GM12878 (cell line): ENCODE results near the gene ERC2. TPM values are rescaled to one million over a fixed set of nuclear protein-coding genes. Genes with fewer than 3 reads are reported as not detected.
A peak's percentile ranks its signal among the peaks of the same experiment; 100 is the strongest.

Experiments used
- ATAC-seq: fragments of 200-7000 bp; cut with Tn5 transposase; 3 replicates; pipeline ENCODE4 v1.9.1; 2020; ENCODE audit warnings: mild to moderate bottlenecking, moderate library complexity
- BruUV-seq: library from RNA; stranded (reverse); fragments of 400-500 nt; replicated peaks from 2 replicates; lab custom pipeline; 2021; lab: Mats Ljungman, UMichigan
- CTCF ChIA-PET: fragments of 300-600 bp; sonication (Branson Sonifier 250); formaldehyde crosslinking; extraction: SDS; loops from one replicate; lab custom pipeline; 2021; ENCODE audit warnings: inconsistent platforms; lab: Yijun Ruan, JAX
- POLR2A ChIA-PET: fragments of 350-600 bp; formaldehyde crosslinking; extraction: SDS; loops from one replicate; lab custom pipeline; 2021; ENCODE audit warnings: inconsistent platforms; lab: Charles Lee
- RAD21 ChIA-PET: fragments of 300-600 bp; sonication (Branson Sonifier 250); formaldehyde crosslinking; loops from one replicate; lab custom pipeline; 2023; ENCODE audit warnings: antibody characterized with exemption; ENCODE audit not compliant: unreplicated experiment; lab: Charles Lee
- SMC1A ChIA-PET: fragments of 300-600 bp; sonication (Branson Sonifier 250); formaldehyde crosslinking; loops from one replicate; lab custom pipeline; 2023; ENCODE audit not compliant: unreplicated experiment, uncharacterized antibody; lab: Charles Lee
- DNase-seq: peaks from one replicate; pipeline ENCODE4 v3.0.0-alpha.2; 2011; ENCODE audit warnings: low read depth, low spot score
- FAIRE-seq: peaks from 3 replicates; lab custom pipeline; 2011; peaks lifted over from hg19 to GRCh38; lab: Jason Lieb, UNC
- H2AFZ ChIP-seq: 2 replicates; pipeline ENCODE4 v1.6.0; 2011; ENCODE audit warnings: low read depth, low read length, control low read depth; ENCODE audit not compliant: control insufficient read depth
- H3K27ac ChIP-seq: 2 replicates; pipeline ENCODE4 v1.5.1; 2011; ENCODE audit warnings: control low read depth; ENCODE audit not compliant: control insufficient read depth, insufficient read depth
- H3K27me3 ChIP-seq, 2 experiments: replicated peaks in 1 of 2; 2 replicates each; pipeline versions ENCODE4 v1.6.0 to v1.6.1; 2011; ENCODE audit warnings: low read length in 1 of 2; ENCODE audit not compliant: control insufficient read depth in 2 of 2, insufficient read depth in 2 of 2
- H3K36me3 ChIP-seq, 2 experiments: 2 replicates each; pipeline ENCODE4 v1.5.1; 2011; ENCODE audit warnings: low read length in 1 of 2; ENCODE audit not compliant: control insufficient read depth in 2 of 2, insufficient read depth in 2 of 2
- H3K4me1 ChIP-seq: 2 replicates; pipeline ENCODE4 v1.6.1; 2011; ENCODE audit warnings: mild to moderate bottlenecking, low read length, moderate library complexity, mixed read lengths; ENCODE audit not compliant: control insufficient read depth, insufficient read depth
- H3K4me2 ChIP-seq: 2 replicates; pipeline ENCODE4 v1.6.0; 2011; ENCODE audit warnings: control low read depth; ENCODE audit not compliant: control insufficient read depth, insufficient read depth
- H3K4me3 ChIP-seq: fragments of 200-600 bp; sonication (generic); 2 replicates; pipeline ENCODE4 v1.5.1; 2016
- H3K79me2 ChIP-seq: 2 replicates; pipeline ENCODE4 v1.6.0; 2011; ENCODE audit warnings: low read length; ENCODE audit not compliant: control insufficient read depth, insufficient read depth
- H3K9ac ChIP-seq: 2 replicates; pipeline ENCODE4 v1.8.0; 2011; ENCODE audit warnings: low read length, control low read depth, mixed read lengths; ENCODE audit not compliant: control insufficient read depth, insufficient read depth
- H3K9me3 ChIP-seq: replicated peaks from 3 replicates; pipeline ENCODE4 v1.5.1; 2011; ENCODE audit warnings: mild to moderate bottlenecking, low read length; ENCODE audit not compliant: control insufficient read depth, insufficient read depth
- H4K20me1 ChIP-seq: 2 replicates; pipeline ENCODE4 v1.6.0; 2011; ENCODE audit not compliant: control insufficient read depth, insufficient read depth
- EP300 ChIP-seq, 2 experiments: fragments of 150-350 bp in 1 of 2; IDR thresholded peaks; 2 replicates each; pipeline ENCODE4 v1.6.1; 2011 to 2012; ENCODE audit warnings: low read depth in 2 of 2, low read length in 2 of 2, borderline replicate concordance in 1 of 2, improper control_type of control experiment in 1 of 2, inconsistent platforms in 1 of 2; ENCODE audit not compliant: control insufficient read depth in 1 of 2
- GABPA ChIP-seq: IDR thresholded peaks from 2 replicates; pipeline ENCODE4 v1.6.1; 2014; ENCODE audit warnings: antibody characterized with exemption, low read depth, mild to moderate bottlenecking, inconsistent platforms
- TCF12 ChIP-seq: IDR thresholded peaks from 2 replicates; pipeline ENCODE4 v1.6.1; 2011; ENCODE audit warnings: low read depth, mild to moderate bottlenecking, low read length
- TCF3 ChIP-seq: IDR thresholded peaks from 2 replicates; pipeline ENCODE4 v1.6.1; 2012; ENCODE audit warnings: low read depth, mild to moderate bottlenecking, low read length, borderline replicate concordance; ENCODE audit not compliant: insufficient read depth
- WGBS: methylation state at CpG from one replicate; pipeline ENCODE4 v1.1.6; 2016; ENCODE audit warnings: low lambda C conversion rate; ENCODE audit not compliant: insufficient replicate concordance, insufficient coverage; ENCODE audit errors: missing lambda C conversion rate; 5-methylcytosine and 5-hydroxymethylcytosine counted together
- in situ Hi-C: fragments of 300-500 bp; cut with MboI; formaldehyde crosslinking; loops from 9 replicates; pipeline ENCODE4 v1.14.3; 2018; ENCODE audit warnings: mixed read lengths
- intact Hi-C: fragments of 100-400 bp; cut with micrococcal nuclease; formaldehyde crosslinking; loops from one replicate; pipeline ENCODE4 v1.14.2; 2022; ENCODE audit not compliant: unreplicated experiment
- polyA plus RNA-seq, 11 experiments: library from polyadenylated mRNA; depleted of rRNA in 4 of 11; unstranded in 6 of 11; stranded (reverse) in 5 of 11; fragments of >200 nt; fragmentation: Nextera tagmentation in 4 of 11; fragmentation: Illumina TruSeq in 1 of 11; extraction: Ambion mirVana in 4 of 11; extraction: Trizol in 1 of 11; gene quantifications; 1 replicate in 1 of 11; 2 replicates in 10 of 11; pipeline versions ENCODE4 v1.2.1 to v1.2.3, GENCODE V29; 2011 to 2016; ENCODE audit warnings: inconsistent platforms in 2 of 11, missing spikeins in 2 of 11, low read depth in 1 of 11
- total RNA-seq, 4 experiments: library from RNA; depleted of rRNA in 3 of 4; stranded (reverse); fragments of >200 nt in 3 of 4; fragmentation: Illumina TruSeq in 1 of 4; extraction: Trizol in 1 of 4; gene quantifications; 2 replicates each; pipeline versions ENCODE4 v1.2.1 to v1.2.3, GENCODE V29; 2013 to 2021
- TF ChIP-seq, protein P1 (sequence below): fragments of 450-650 bp; IDR thresholded peaks from 2 replicates; pipeline ENCODE4 v1.6.1; 2018; ENCODE audit warnings: mild to moderate bottlenecking, low read depth, moderate library complexity; ENCODE audit not compliant: partially characterized antibody
- TF ChIP-seq, protein P2 (sequence below): IDR thresholded peaks from 2 replicates; pipeline ENCODE4 v1.6.1; 2011; ENCODE audit warnings: low read depth, low read length, improper control_type of control experiment, borderline replicate concordance
- TF ChIP-seq, protein P3 (sequence below): fragments of 450-650 bp; IDR thresholded peaks from 2 replicates; pipeline ENCODE4 v1.6.1; 2017; ENCODE audit warnings: mild to moderate bottlenecking, moderate library complexity
- TF ChIP-seq, protein P4 (sequence below): fragments of 450-650 bp; IDR thresholded peaks from 2 replicates; pipeline ENCODE4 v1.6.1; 2016; ENCODE audit warnings: mild to moderate bottlenecking, moderate library complexity, borderline replicate concordance

The ERC2 gene
- total and polyA plus RNA-seq, 10 of the 15 experiments (the other 5 are each of a cell fraction or from before 2014, with no cell fraction given): 0.06 to 1.4 (median 0.12) TPM; not detected in 3

DNA sequence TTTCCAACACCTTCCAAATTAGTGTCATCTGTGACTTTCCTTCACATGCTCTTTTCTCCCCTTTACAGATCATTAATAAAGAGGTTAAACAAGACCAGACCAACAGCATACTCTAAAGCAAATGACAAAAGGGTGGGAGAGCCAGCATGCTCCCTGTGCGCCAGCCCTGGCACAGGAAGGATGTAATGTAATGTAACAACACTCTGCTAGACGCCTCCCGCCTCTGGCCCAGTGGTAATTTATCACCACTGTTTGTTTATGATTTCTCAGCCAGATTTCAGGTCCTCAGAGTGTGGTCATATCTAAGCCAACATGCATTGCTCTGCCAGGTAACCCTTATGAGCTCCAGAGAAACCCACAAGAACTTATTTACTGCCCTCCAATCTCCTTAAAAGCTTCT, 791.6 kb downstream of the ERC2 start (continued):
- TF ChIP-seq, protein P1, sequence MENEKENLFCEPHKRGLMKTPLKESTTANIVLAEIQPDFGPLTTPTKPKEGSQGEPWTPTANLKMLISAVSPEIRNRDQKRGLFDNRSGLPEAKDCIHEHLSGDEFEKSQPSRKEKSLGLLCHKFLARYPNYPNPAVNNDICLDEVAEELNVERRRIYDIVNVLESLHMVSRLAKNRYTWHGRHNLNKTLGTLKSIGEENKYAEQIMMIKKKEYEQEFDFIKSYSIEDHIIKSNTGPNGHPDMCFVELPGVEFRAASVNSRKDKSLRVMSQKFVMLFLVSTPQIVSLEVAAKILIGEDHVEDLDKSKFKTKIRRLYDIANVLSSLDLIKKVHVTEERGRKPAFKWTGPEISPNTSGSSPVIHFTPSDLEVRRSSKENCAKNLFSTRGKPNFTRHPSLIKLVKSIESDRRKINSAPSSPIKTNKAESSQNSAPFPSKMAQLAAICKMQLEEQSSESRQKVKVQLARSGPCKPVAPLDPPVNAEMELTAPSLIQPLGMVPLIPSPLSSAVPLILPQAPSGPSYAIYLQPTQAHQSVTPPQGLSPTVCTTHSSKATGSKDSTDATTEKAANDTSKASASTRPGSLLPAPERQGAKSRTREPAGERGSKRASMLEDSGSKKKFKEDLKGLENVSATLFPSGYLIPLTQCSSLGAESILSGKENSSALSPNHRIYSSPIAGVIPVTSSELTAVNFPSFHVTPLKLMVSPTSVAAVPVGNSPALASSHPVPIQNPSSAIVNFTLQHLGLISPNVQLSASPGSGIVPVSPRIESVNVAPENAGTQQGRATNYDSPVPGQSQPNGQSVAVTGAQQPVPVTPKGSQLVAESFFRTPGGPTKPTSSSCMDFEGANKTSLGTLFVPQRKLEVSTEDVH: no peak
- TF ChIP-seq, protein P2, sequence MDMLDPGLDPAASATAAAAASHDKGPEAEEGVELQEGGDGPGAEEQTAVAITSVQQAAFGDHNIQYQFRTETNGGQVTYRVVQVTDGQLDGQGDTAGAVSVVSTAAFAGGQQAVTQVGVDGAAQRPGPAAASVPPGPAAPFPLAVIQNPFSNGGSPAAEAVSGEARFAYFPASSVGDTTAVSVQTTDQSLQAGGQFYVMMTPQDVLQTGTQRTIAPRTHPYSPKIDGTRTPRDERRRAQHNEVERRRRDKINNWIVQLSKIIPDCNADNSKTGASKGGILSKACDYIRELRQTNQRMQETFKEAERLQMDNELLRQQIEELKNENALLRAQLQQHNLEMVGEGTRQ: no peak
- no peak for TF ChIP-seq TCF12
- TF ChIP-seq EP300 (IDR thresholded peaks at IDR 0.05; ENCODE audit: borderline replicate concordance in 1 of 2, control insufficient read depth in 1 of 2, low read depth in 2 of 2, low read length in 2 of 2): no peak
- TF ChIP-seq GABPA: no peak
- TF ChIP-seq, all 136 proteins: peak for 0

DNA sequence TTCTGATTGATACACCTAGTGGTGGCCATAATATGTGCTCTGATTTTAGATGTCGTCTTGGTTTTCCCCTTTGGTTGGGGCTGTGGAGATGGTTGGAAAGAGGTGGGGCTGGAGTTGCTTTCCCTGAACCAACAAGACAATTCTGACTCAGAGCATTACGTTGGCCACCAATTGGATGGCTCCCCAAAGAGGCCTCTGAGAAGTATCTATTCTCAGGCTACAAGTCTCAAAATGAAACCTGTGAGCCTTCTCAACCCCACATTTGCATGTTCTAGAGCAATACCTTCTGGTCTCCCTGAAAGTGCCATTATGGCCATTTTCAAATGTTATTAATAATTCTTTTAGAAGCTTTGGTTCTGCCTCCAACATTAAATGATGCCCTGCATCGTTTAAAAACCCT, 792.8 kb downstream of the ERC2 start:
- peak overlapping the region; percentile 55 for H3K27ac ChIP-seq
- intact Hi-C loops (loop anchor here (5.0 kb wide), 2 partner anchors 53 to 68 kb away; no protein-coding TSS in a partner anchor), in situ Hi-C loops (no loop called here)
- H3K9ac ChIP-seq: no peak overlapping the region
- H3K4me3 ChIP-seq: peak overlapping the region; percentile 17; the same call in 1 of the 2 replicates
- H3K9me3 ChIP-seq: no peaks in the 10 kb centered on the region
- no peaks in the 10 kb centered on the region for H3K36me3 ChIP-seq
- no peaks in the 10 kb centered on the region for H3K27me3 ChIP-seq
- no peaks in the 10 kb centered on the region for H3K79me2 ChIP-seq
- no peaks in the 10 kb centered on the region for H4K20me1 ChIP-seq
- BruUV-seq: no TSS peak
- ChIA-PET POLR2A (interaction anchor here (1.6 to 4.4 kb wide), 2 partner anchors 13 to 15 kb away, joined by 4 to 23 read pairs; no protein-coding TSS in a partner anchor), RAD21 (interaction anchor here (0.6 to 3.1 kb wide), 3 partner anchors 13 to 267 kb away, joined by 3 to 14 read pairs (median 5); no protein-coding TSS in a partner anchor), SMC1A (interaction anchor here (0.9 to 5.4 kb wide), 8 partner anchors 11 to 67 kb away, joined by 3 to 34 read pairs (median 6); no protein-coding TSS in a partner anchor), CTCF (interaction anchor here (0.6 to 2.9 kb wide), 5 partner anchors 13 to 311 kb away, joined by 3 to 13 read pairs (median 4); no protein-coding TSS in a partner anchor)
- peak overlapping the region; percentile 9 for H2AFZ ChIP-seq
- H3K4me1 ChIP-seq: peaks cover 41% of the 10 kb centered on the region
- ATAC-seq: peak; percentile 99
- 0% methylated on average over 3 of the region's 3 CpGs for WGBS
- DNase-seq: peak; percentile 93
- H3K4me2 ChIP-seq: peak overlapping the region; percentile 70
- FAIRE-seq: peak; percentile 88
- TF ChIP-seq, protein P3, sequence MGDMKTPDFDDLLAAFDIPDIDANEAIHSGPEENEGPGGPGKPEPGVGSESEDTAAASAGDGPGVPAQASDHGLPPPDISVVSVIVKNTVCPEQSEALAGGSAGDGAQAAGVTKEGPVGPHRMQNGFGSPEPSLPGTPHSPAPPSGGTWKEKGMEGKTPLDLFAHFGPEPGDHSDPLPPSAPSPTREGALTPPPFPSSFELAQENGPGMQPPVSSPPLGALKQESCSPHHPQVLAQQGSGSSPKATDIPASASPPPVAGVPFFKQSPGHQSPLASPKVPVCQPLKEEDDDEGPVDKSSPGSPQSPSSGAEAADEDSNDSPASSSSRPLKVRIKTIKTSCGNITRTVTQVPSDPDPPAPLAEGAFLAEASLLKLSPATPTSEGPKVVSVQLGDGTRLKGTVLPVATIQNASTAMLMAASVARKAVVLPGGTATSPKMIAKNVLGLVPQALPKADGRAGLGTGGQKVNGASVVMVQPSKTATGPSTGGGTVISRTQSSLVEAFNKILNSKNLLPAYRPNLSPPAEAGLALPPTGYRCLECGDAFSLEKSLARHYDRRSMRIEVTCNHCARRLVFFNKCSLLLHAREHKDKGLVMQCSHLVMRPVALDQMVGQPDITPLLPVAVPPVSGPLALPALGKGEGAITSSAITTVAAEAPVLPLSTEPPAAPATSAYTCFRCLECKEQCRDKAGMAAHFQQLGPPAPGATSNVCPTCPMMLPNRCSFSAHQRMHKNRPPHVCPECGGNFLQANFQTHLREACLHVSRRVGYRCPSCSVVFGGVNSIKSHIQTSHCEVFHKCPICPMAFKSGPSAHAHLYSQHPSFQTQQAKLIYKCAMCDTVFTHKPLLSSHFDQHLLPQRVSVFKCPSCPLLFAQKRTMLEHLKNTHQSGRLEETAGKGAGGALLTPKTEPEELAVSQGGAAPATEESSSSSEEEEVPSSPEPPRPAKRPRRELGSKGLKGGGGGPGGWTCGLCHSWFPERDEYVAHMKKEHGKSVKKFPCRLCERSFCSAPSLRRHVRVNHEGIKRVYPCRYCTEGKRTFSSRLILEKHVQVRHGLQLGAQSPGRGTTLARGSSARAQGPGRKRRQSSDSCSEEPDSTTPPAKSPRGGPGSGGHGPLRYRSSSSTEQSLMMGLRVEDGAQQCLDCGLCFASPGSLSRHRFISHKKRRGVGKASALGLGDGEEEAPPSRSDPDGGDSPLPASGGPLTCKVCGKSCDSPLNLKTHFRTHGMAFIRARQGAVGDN: 0 out of 2 replicates have a peak, but pooled peaks have one; percentile 18
- TF ChIP-seq, protein P4, sequence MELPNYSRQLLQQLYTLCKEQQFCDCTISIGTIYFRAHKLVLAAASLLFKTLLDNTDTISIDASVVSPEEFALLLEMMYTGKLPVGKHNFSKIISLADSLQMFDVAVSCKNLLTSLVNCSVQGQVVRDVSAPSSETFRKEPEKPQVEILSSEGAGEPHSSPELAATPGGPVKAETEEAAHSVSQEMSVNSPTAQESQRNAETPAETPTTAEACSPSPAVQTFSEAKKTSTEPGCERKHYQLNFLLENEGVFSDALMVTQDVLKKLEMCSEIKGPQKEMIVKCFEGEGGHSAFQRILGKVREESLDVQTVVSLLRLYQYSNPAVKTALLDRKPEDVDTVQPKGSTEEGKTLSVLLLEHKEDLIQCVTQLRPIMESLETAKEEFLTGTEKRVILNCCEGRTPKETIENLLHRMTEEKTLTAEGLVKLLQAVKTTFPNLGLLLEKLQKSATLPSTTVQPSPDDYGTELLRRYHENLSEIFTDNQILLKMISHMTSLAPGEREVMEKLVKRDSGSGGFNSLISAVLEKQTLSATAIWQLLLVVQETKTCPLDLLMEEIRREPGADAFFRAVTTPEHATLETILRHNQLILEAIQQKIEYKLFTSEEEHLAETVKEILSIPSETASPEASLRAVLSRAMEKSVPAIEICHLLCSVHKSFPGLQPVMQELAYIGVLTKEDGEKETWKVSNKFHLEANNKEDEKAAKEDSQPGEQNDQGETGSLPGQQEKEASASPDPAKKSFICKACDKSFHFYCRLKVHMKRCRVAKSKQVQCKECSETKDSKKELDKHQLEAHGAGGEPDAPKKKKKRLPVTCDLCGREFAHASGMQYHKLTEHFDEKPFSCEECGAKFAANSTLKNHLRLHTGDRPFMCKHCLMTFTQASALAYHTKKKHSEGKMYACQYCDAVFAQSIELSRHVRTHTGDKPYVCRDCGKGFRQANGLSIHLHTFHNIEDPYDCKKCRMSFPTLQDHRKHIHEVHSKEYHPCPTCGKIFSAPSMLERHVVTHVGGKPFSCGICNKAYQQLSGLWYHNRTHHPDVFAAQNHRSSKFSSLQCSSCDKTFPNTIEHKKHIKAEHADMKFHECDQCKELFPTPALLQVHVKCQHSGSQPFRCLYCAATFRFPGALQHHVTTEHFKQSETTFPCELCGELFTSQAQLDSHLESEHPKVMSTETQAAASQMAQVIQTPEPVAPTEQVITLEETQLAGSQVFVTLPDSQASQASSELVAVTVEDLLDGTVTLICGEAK: no peak
- peak; percentile 57; the same call in 1 of the 2 replicates for TF ChIP-seq TCF3
